ENCODE measurements around the gene ILF3.

Gene ILF3

GRCh38 chr19:10653732-10654609 is at the start of gene ILF3:
TSS of gene ILF3 (plus strand) at chr19:10654346. CDS start at chr19:10670606, 16,260 bp downstream.
- peak; percentile 100 for DNase-seq (ENCODE audit: low read depth)

GRCh38 chr19:10604460-10604980 is 49.6 kb upstream of the ILF3 start:
- DNase-seq (ENCODE audit: low read depth) = no peak

- no peak for DNase-seq (ENCODE audit: low read depth)
Observed at GRCh38 chr19:10611907-10612306, 42.2 kb upstream of the ILF3 start.

GRCh38 chr19:10612499-10613119 is 41.5 kb upstream of the ILF3 start:
- no peak for DNase-seq (ENCODE audit: low read depth)

- DNase-seq (ENCODE audit: low read depth) = no peak
Observed at GRCh38 chr19:10615429-10616023, 38.6 kb upstream of the ILF3 start.

- no peak for DNase-seq (ENCODE audit: low read depth)
Observed at GRCh38 chr19:10617409-10618121, 36.6 kb upstream of the ILF3 start.

- DNase-seq (ENCODE audit: low read depth) = no peak
Observed at GRCh38 chr19:10618846-10619245, 35.3 kb upstream of the ILF3 start.

GRCh38 chr19:10620786-10621185 is 33.4 kb upstream of the ILF3 start:
- DNase-seq (ENCODE audit: low read depth) = no peak

GRCh38 chr19:10621966-10622365 is 32.2 kb upstream of the ILF3 start:
- no peak for DNase-seq (ENCODE audit: low read depth)

GRCh38 chr19:10624585-10624984 is 29.6 kb upstream of the ILF3 start:
- DNase-seq (ENCODE audit: low read depth) = no peak

- peak; percentile 38 for DNase-seq (ENCODE audit: low read depth)
Observed at GRCh38 chr19:10625003-10625761, 29.0 kb upstream of the ILF3 start, which contains the start of gene SLC44A2. TSS of gene SLC44A2 (plus strand) at chr19:10625553. CDS start at chr19:10625634, 81 bp downstream.

GRCh38 chr19:10625762-10626138 is 28.4 kb upstream of the ILF3 start:
- DNase-seq (ENCODE audit: low read depth) = no peak

- DNase-seq (ENCODE audit: low read depth) = no peak
Observed at GRCh38 chr19:10631874-10632273, 22.3 kb upstream of the ILF3 start.

GRCh38 chr19:10634430-10634829 is 19.7 kb upstream of the ILF3 start:
- no peak for DNase-seq (ENCODE audit: low read depth)

GRCh38 chr19:10634963-10635362 is 19.2 kb upstream of the ILF3 start:
- no peak for DNase-seq (ENCODE audit: low read depth)

GRCh38 chr19:10636304-10636972 is 17.7 kb upstream of the ILF3 start:
- no peak for DNase-seq (ENCODE audit: low read depth)

- DNase-seq (ENCODE audit: low read depth) = no peak
Observed at GRCh38 chr19:10637894-10638293, 16.3 kb upstream of the ILF3 start.

GRCh38 chr19:10639836-10640235 is 14.3 kb upstream of the ILF3 start:
- DNase-seq (ENCODE audit: low read depth) = no peak

GRCh38 chr19:10640361-10640760 is 13.8 kb upstream of the ILF3 start:
- DNase-seq (ENCODE audit: low read depth) = no peak

GRCh38 chr19:10641248-10641647 is 12.9 kb upstream of the ILF3 start:
- no peak for DNase-seq (ENCODE audit: low read depth)
